ENCODE results near the gene ALG12. TPM values are rescaled to one million over a fixed set of nuclear protein-coding genes. Genes with fewer than 3 reads are reported as not detected.

Gene ALG12
- total and polyA plus RNA-seq, 2 of the 13 experiments (the other 11 are each of a cell fraction or from before 2014, with no cell fraction given) = 7.8 to 15.8 TPM

GRCh38 chr22:49948958-49949913, 31.0 kb upstream of the ALG12 start (continued):
- TF ChIP-seq ZBED4 (CRISPR knock-in tag; IDR thresholded peaks at IDR 0.05; ENCODE audit: borderline replicate concordance) (peak; percentile 68), ZNF275 (CRISPR knock-in tag; IDR thresholded peaks at IDR 0.05; ENCODE audit: borderline replicate concordance) (peak; percentile 71; the same call in 1 of the 2 replicates), ZBTB7A (CRISPR knock-in tag; IDR thresholded peaks at IDR 0.05) (peak; percentile 28; the same call in 1 of the 2 replicates), HBP1 (CRISPR knock-in tag; IDR thresholded peaks at IDR 0.05; ENCODE audit: low read depth) (no peak), SNRNP70 (IDR thresholded peaks at IDR 0.05; ENCODE audit: low read depth, low read length) (no peak), HDAC6 (IDR thresholded peaks at IDR 0.05; ENCODE audit: low read depth, low read length) (no peak), E2F1 (CRISPR knock-in tag; IDR thresholded peaks at IDR 0.05) (peak; percentile 22; the same call in 1 of the 2 replicates), ZBTB4 (CRISPR knock-in tag; IDR thresholded peaks at IDR 0.05; ENCODE audit: borderline replicate concordance) (no peak), ZNF543 (CRISPR knock-in tag; IDR thresholded peaks at IDR 0.05) (peak; percentile 24; the same call in 1 of the 2 replicates), LRRFIP1 (CRISPR knock-in tag; conservative IDR thresholded peaks at IDR 0.05) (no peak), PHF21A (CRISPR knock-in tag; IDR thresholded peaks at IDR 0.05) (peak; percentile 94)
